H9 (cell line): Measurements from ENCODE around the gene CORO1C. TPM values are rescaled to one million over a fixed set of nuclear protein-coding genes. Genes with fewer than 3 reads are reported as not detected.

ENCODE experiments used
- DNase-seq: peaks from one replicate; pipeline ENCODE4 v3.0.0-alpha.2; 2017
- H2AFZ ChIP-seq: one replicate; pipeline ENCODE4 v1.6.1; 2013; ENCODE audit warnings: mild to moderate bottlenecking, low read length, control low read depth, moderate library complexity
- H2AK5ac ChIP-seq: 2 replicates; pipeline ENCODE4 v1.6.1; 2013; ENCODE audit warnings: low read length, control low read depth, mixed read lengths; ENCODE audit not compliant: insufficient read length
- H2BK120ac ChIP-seq: one replicate; pipeline ENCODE4 v1.6.1; 2013; ENCODE audit warnings: low read depth, mild to moderate bottlenecking, low read length, control low read depth, inconsistent platforms; ENCODE audit not compliant: poor library complexity, severe bottlenecking
- H2BK12ac ChIP-seq: 2 replicates; pipeline ENCODE4 v1.6.1; 2013; ENCODE audit warnings: low read length, control low read depth, mixed read lengths, low read depth; ENCODE audit not compliant: insufficient read length
- H2BK15ac ChIP-seq: 2 replicates; pipeline ENCODE4 v1.6.1; 2013; ENCODE audit warnings: low read depth, low read length, control low read depth
- H2BK20ac ChIP-seq: one replicate; pipeline ENCODE4 v1.6.1; 2013; ENCODE audit warnings: low read depth, mild to moderate bottlenecking, low read length, control low read depth, inconsistent platforms; ENCODE audit not compliant: poor library complexity, severe bottlenecking
- H2BK5ac ChIP-seq: 2 replicates; pipeline ENCODE4 v1.6.1; 2013; ENCODE audit warnings: low read length, control low read depth, mixed read lengths; ENCODE audit not compliant: insufficient read length
- H3K14ac ChIP-seq: 2 replicates; pipeline ENCODE4 v1.6.1; 2013; ENCODE audit warnings: low read length, control low read depth; ENCODE audit not compliant: insufficient read depth
- H3K18ac ChIP-seq: 2 replicates; pipeline ENCODE4 v1.6.1; 2013; ENCODE audit warnings: low read depth, mild to moderate bottlenecking, mixed read lengths, low read length, control low read depth; ENCODE audit not compliant: insufficient read length
- H3K23ac ChIP-seq: 2 replicates; pipeline ENCODE4 v1.6.1; 2013; ENCODE audit warnings: low read length, control low read depth, mixed read lengths, low read depth; ENCODE audit not compliant: insufficient read length
- H3K23me2 ChIP-seq: 2 replicates; pipeline ENCODE4 v1.6.1; 2013; ENCODE audit warnings: low read depth, mild to moderate bottlenecking, mixed read lengths, low read length, control low read depth; ENCODE audit not compliant: insufficient read length, poor library complexity, severe bottlenecking
- H3K27ac ChIP-seq: 2 replicates; pipeline ENCODE4 v1.5.1; 2013; ENCODE audit warnings: low read length, control low read depth, mixed read lengths, low read depth; ENCODE audit not compliant: insufficient read length
- H3K27me3 ChIP-seq: 2 replicates; pipeline ENCODE4 v1.6.1; 2013; ENCODE audit warnings: low read length, control low read depth, inconsistent platforms; ENCODE audit not compliant: insufficient read depth
- H3K4ac ChIP-seq: 2 replicates; pipeline ENCODE4 v1.6.1; 2013; ENCODE audit warnings: low read depth, mild to moderate bottlenecking, control low read depth, inconsistent platforms, low read length, moderate library complexity
- H3K4me1 ChIP-seq: 2 replicates; pipeline ENCODE4 v1.6.1; 2013; ENCODE audit warnings: low read length, control low read depth, inconsistent platforms; ENCODE audit not compliant: insufficient read depth
- H3K4me2 ChIP-seq: 2 replicates; pipeline ENCODE4 v1.6.1; 2013; ENCODE audit warnings: low read length, control low read depth, mixed read lengths; ENCODE audit not compliant: insufficient read length, insufficient read depth
- H3K56ac ChIP-seq: 2 replicates; pipeline ENCODE4 v1.6.1; 2013; ENCODE audit warnings: low read depth, mild to moderate bottlenecking, mixed read lengths, low read length, control low read depth; ENCODE audit not compliant: insufficient read length
- H3K79me1 ChIP-seq: 2 replicates; pipeline ENCODE4 v1.6.1; 2013; ENCODE audit warnings: low read depth, mild to moderate bottlenecking, moderate library complexity, low read length, control low read depth, inconsistent platforms; ENCODE audit not compliant: insufficient read depth, poor library complexity, severe bottlenecking
- H3K79me2 ChIP-seq: 2 replicates; pipeline ENCODE4 v1.6.1; 2013; ENCODE audit warnings: low read length, control low read depth, inconsistent platforms; ENCODE audit not compliant: insufficient read depth
- H3K9ac ChIP-seq: 2 replicates; pipeline ENCODE4 v1.6.1; 2013; ENCODE audit warnings: low read length, control low read depth, mixed read lengths; ENCODE audit not compliant: insufficient read length; ENCODE audit errors: extremely low read depth
- H3K9me3 ChIP-seq: one replicate; pipeline ENCODE4 v1.6.1; 2013; ENCODE audit warnings: low read depth, low read length, inconsistent platforms; ENCODE audit not compliant: control insufficient read depth
- H3T11ph ChIP-seq: one replicate; pipeline ENCODE4 v1.6.1; 2013; ENCODE audit warnings: mild to moderate bottlenecking, low read length, control low read depth, inconsistent platforms
- H4K20me1 ChIP-seq: one replicate; pipeline ENCODE4 v1.6.1; 2013; ENCODE audit not compliant: control insufficient read depth, insufficient read length, insufficient read depth
- H4K5ac ChIP-seq: 2 replicates; pipeline ENCODE4 v1.6.1; 2013; ENCODE audit warnings: low read depth, mild to moderate bottlenecking, mixed read lengths, low read length, control low read depth; ENCODE audit not compliant: insufficient read length
- H4K8ac ChIP-seq: replicated peaks from 2 replicates; pipeline ENCODE4 v1.6.1; 2013; ENCODE audit warnings: low read length, control low read depth, mixed read lengths, low read depth; ENCODE audit not compliant: insufficient read length
- H4K91ac ChIP-seq: 2 replicates; pipeline ENCODE4 v1.6.1; 2013; ENCODE audit warnings: low read depth, mild to moderate bottlenecking, moderate library complexity, mixed read lengths, low read length, control low read depth; ENCODE audit not compliant: insufficient read length
- H3K27ac Mint-ChIP-seq, 3 experiments: 2 replicates in 2 of 3; 3 replicates in 1 of 3; pipeline ENCODE4 v1.8.0; 2020 to 2021; ENCODE audit warnings: mixed read lengths in 3 of 3, mild to moderate bottlenecking in 1 of 3, moderate library complexity in 1 of 3
- H3K27me3 Mint-ChIP-seq: 2 replicates; pipeline ENCODE4 v1.8.0; 2021; ENCODE audit warnings: low read depth, mild to moderate bottlenecking, moderate library complexity, mixed read lengths
- H3K36me3 Mint-ChIP-seq, 3 experiments: 2 replicates in 2 of 3; 3 replicates in 1 of 3; pipeline ENCODE4 v1.8.0; 2020 to 2021; ENCODE audit warnings: low read depth in 3 of 3, mixed read lengths in 3 of 3; ENCODE audit not compliant: insufficient read depth in 1 of 3
- H3K4me1 Mint-ChIP-seq, 2 experiments: 2 replicates each; pipeline ENCODE4 v1.8.0; 2020; ENCODE audit warnings: mixed read lengths in 2 of 2
- H3K4me3 Mint-ChIP-seq, 2 experiments: 2 replicates in 1 of 2; 3 replicates in 1 of 2; pipeline ENCODE4 v1.8.0; 2020 to 2021; ENCODE audit warnings: mild to moderate bottlenecking in 2 of 2, mixed read lengths in 2 of 2, moderate library complexity in 1 of 2
- H3K9me3 Mint-ChIP-seq, 2 experiments: 2 replicates in 1 of 2; 3 replicates in 1 of 2; pipeline ENCODE4 v1.8.0; 2020; ENCODE audit warnings: mild to moderate bottlenecking in 2 of 2, mixed read lengths in 2 of 2, moderate library complexity in 1 of 2
- WGBS: extraction: QIAGEN DNeasy Blood & Tissue Kit; methylation state at CpG from one replicate; pipeline ENCODE4 v1.1.7; 2013; ENCODE audit warnings: missing lambda C conversion rate, low lambda C conversion rate, mixed read lengths; ENCODE audit not compliant: insufficient read length; ENCODE audit errors: extremely low coverage; 5-methylcytosine and 5-hydroxymethylcytosine counted together
- total RNA-seq: library from RNA; stranded (reverse); gene quantifications from 2 replicates; pipeline ENCODE4 v1.2.1, GENCODE V29; 2021
- TF ChIP-seq, protein P1 (sequence below): fragments of 200-600 bp; sonication (generic); conservative IDR thresholded peaks from 3 replicates; pipeline ENCODE4 v1.8.0; 2021; ENCODE audit warnings: antibody characterized with exemption, mild to moderate bottlenecking

The CORO1C gene
- total RNA-seq, 1 experiment from 2014 or later, result 154 TPM

DNA sequence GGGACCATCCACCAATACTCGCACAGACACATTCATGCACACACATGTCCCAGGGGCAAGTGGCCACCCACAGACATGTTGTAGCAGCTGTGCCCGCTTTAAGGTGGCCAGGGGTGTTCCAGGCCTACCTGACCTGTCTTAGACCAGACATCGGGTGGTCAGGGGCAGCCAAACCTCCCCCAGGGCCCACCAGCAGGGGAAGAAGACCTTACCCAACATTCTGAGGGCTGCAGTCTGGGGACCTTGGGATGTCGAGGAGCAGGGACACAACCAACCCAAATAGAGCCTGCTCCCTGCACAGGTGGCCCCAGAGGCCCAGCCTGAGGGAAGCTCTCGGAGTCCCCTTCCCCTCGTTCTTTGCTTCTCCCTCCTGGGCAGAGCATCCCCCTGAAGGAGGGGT lies 131.8 kb downstream of the CORO1C start:
- DNase-seq, result no peak
- H3K4me1 Mint-ChIP-seq, result peaks cover 11 to 15% of the 10 kb centered on the region in 2 experiments
- no peak overlapping the region for H2AK5ac ChIP-seq
- no peaks in the 10 kb centered on the region for H3K4me1 ChIP-seq
- H4K91ac ChIP-seq, result no peak overlapping the region
- no peak overlapping the region for H3K18ac ChIP-seq
- no peak overlapping the region for H3K23ac ChIP-seq
- H3K79me1 ChIP-seq, result no peaks in the 10 kb centered on the region
- H3K23me2 ChIP-seq, result no peaks in the 10 kb centered on the region
- H3K36me3 Mint-ChIP-seq, result no peaks in the 10 kb centered on the region
- H3K4me3 Mint-ChIP-seq, result no peak overlapping the region
- no peak overlapping the region for H4K5ac ChIP-seq
- H4K20me1 ChIP-seq, result no peaks in the 10 kb centered on the region
- no peak overlapping the region for H3K14ac ChIP-seq
- H3K79me2 ChIP-seq, result no peaks in the 10 kb centered on the region
- no peak overlapping the region for H2BK20ac ChIP-seq
- no peaks in the 10 kb centered on the region for H3K9me3 ChIP-seq
- H3K27ac Mint-ChIP-seq, result no peak overlapping the region
- H3K27ac ChIP-seq, result no peak overlapping the region
- WGBS, result no CpG with 5 or more reads among the region's 6 CpGs
- no peak overlapping the region for H2AFZ ChIP-seq
- no peak overlapping the region for H2BK12ac ChIP-seq
- peaks cover 2% of the 10 kb centered on the region; the same call in 1 of the 2 replicates for H3K27me3 Mint-ChIP-seq
- H3K4ac ChIP-seq, result no peak overlapping the region
- no peak overlapping the region for H3K4me2 ChIP-seq
- H3K9me3 Mint-ChIP-seq, result no peaks in the 10 kb centered on the region
- TF ChIP-seq, protein P1, sequence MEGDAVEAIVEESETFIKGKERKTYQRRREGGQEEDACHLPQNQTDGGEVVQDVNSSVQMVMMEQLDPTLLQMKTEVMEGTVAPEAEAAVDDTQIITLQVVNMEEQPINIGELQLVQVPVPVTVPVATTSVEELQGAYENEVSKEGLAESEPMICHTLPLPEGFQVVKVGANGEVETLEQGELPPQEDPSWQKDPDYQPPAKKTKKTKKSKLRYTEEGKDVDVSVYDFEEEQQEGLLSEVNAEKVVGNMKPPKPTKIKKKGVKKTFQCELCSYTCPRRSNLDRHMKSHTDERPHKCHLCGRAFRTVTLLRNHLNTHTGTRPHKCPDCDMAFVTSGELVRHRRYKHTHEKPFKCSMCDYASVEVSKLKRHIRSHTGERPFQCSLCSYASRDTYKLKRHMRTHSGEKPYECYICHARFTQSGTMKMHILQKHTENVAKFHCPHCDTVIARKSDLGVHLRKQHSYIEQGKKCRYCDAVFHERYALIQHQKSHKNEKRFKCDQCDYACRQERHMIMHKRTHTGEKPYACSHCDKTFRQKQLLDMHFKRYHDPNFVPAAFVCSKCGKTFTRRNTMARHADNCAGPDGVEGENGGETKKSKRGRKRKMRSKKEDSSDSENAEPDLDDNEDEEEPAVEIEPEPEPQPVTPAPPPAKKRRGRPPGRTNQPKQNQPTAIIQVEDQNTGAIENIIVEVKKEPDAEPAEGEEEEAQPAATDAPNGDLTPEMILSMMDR, result no peak
- H4K8ac ChIP-seq, result no peak overlapping the region
- no peak overlapping the region for H3T11ph ChIP-seq
- H3K27me3 ChIP-seq, result no peaks in the 10 kb centered on the region
- no peak overlapping the region for H2BK120ac ChIP-seq
- H3K56ac ChIP-seq, result no peak overlapping the region
- no peak overlapping the region for H2BK5ac ChIP-seq
- no peak overlapping the region for H2BK15ac ChIP-seq
- no peak overlapping the region for H3K9ac ChIP-seq
